Keratinocyte (primary cell): ENCODE data around the gene TWF1. TPM values are rescaled to one million over a fixed set of nuclear protein-coding genes. Genes with fewer than 3 reads are reported as not detected.
A peak's percentile ranks its signal among the peaks of the same experiment; 100 is the strongest.

Experiments used
- DNase-seq: peaks from one replicate; pipeline ENCODE4 v3.0.0-alpha.2; 2011; ENCODE audit warnings: low read depth, missing footprints, low spot score
- FAIRE-seq: peaks from 2 replicates; lab custom pipeline; 2011; peaks lifted over from hg19 to GRCh38; lab: Jason Lieb, UNC
- H2AFZ ChIP-seq: 2 replicates; pipeline ENCODE4 v1.6.0; 2012; ENCODE audit warnings: low read length, control low read depth, inconsistent platforms; ENCODE audit not compliant: control insufficient read depth
- H3K27ac ChIP-seq: 2 replicates; pipeline ENCODE4 v1.5.1; 2011; ENCODE audit warnings: low read length; ENCODE audit not compliant: control insufficient read depth, insufficient read depth
- H3K27me3 ChIP-seq: 3 replicates; pipeline ENCODE4 v1.6.0; 2011; ENCODE audit warnings: low read length; ENCODE audit not compliant: control insufficient read depth, insufficient read depth; ENCODE audit errors: extremely low read depth
- H3K36me3 ChIP-seq, 2 experiments: 2 replicates in 1 of 2; 3 replicates in 1 of 2; pipeline ENCODE4 v1.5.1; 2011; ENCODE audit warnings: low read length in 2 of 2, mild to moderate bottlenecking in 1 of 2; ENCODE audit not compliant: control insufficient read depth in 2 of 2, insufficient read depth in 2 of 2; ENCODE audit errors: extremely low read depth in 1 of 2
- H3K4me1 ChIP-seq: 3 replicates; pipeline ENCODE4 v1.5.1; 2011; ENCODE audit warnings: low read length; ENCODE audit not compliant: control insufficient read depth, insufficient read depth; ENCODE audit errors: extremely low read depth
- H3K4me2 ChIP-seq: 3 replicates; pipeline ENCODE4 v1.6.0; 2011; ENCODE audit warnings: low read depth, low read length; ENCODE audit not compliant: control insufficient read depth, insufficient read depth; ENCODE audit errors: extremely low read depth
- H3K4me3 ChIP-seq, 3 experiments: fragments of 200-600 bp in 1 of 3; sonication (generic) in 1 of 3; 2 replicates in 2 of 3; 3 replicates in 1 of 3; pipeline ENCODE4 v1.5.1; 2011 to 2016; ENCODE audit warnings: low read length in 3 of 3, mild to moderate bottlenecking in 3 of 3, control low read depth in 2 of 3, inconsistent platforms in 1 of 3, low read depth in 1 of 3, mixed read lengths in 1 of 3, mixed run types in 1 of 3, moderate library complexity in 1 of 3; ENCODE audit not compliant: control insufficient read depth in 2 of 3, insufficient read depth in 2 of 3; ENCODE audit errors: extremely low read depth in 1 of 3
- H3K79me2 ChIP-seq: 2 replicates; pipeline ENCODE4 v1.6.0; 2012; ENCODE audit warnings: low read length; ENCODE audit not compliant: control insufficient read depth, insufficient read depth
- H3K9ac ChIP-seq: 3 replicates; pipeline ENCODE4 v1.6.0; 2011; ENCODE audit warnings: low read length; ENCODE audit not compliant: control insufficient read depth, insufficient read depth; ENCODE audit errors: extremely low read depth
- H3K9me1 ChIP-seq: 3 replicates; pipeline ENCODE4 v1.6.0; 2011; ENCODE audit warnings: low read length; ENCODE audit not compliant: control insufficient read depth, insufficient read depth; ENCODE audit errors: extremely low read depth
- H3K9me3 ChIP-seq: 2 replicates; pipeline ENCODE4 v1.5.1; 2012; ENCODE audit warnings: low read depth, low read length; ENCODE audit not compliant: control insufficient read depth
- H4K20me1 ChIP-seq: 3 replicates; pipeline ENCODE4 v1.6.0; 2011; ENCODE audit warnings: low read length; ENCODE audit not compliant: control insufficient read depth, insufficient read depth; ENCODE audit errors: extremely low read depth
- EZH2 ChIP-seq: IDR thresholded peaks from one replicate; pipeline ENCODE4 v1.6.1; 2012; ENCODE audit warnings: inconsistent platforms, mild to moderate bottlenecking, low read length, moderate library complexity
- dilution Hi-C: fragments of 300-500 bp; cut with MboI; formaldehyde crosslinking; loops from one replicate; pipeline ENCODE4 v1.7.0; 2020; ENCODE audit warnings: low sequenced_read_pairs; ENCODE audit not compliant: extremely low pct_ligation_motif_present
- polyA plus RNA-seq, 5 experiments: library from polyadenylated mRNA; depleted of rRNA in 3 of 5; stranded (reverse) in 3 of 5; stranded (forward) in 1 of 5; unstranded in 1 of 5; fragments of >200 nt; gene quantifications; 1 replicate in 1 of 5; 2 replicates in 3 of 5; 3 replicates in 1 of 5; pipeline versions ENCODE4 v1.2.1 to v1.2.3, GENCODE V29; 2011 to 2012; ENCODE audit warnings: missing spikeins in 2 of 5, low read depth in 1 of 5, low replicate concordance in 1 of 5
- TF ChIP-seq, protein P1 (sequence below), 3 experiments: IDR thresholded peaks in 1 of 3; conservative IDR thresholded peaks in 1 of 3; optimal IDR thresholded peaks in 1 of 3; 2 replicates in 2 of 3; 3 replicates in 1 of 3; pipeline versions ENCODE3 to v1.5.1; 2011; ENCODE audit warnings: low read length in 3 of 3, mild to moderate bottlenecking in 3 of 3, moderate library complexity in 2 of 3, control low read depth in 1 of 3, inconsistent platforms in 1 of 3; ENCODE audit not compliant: insufficient read depth in 2 of 3; ENCODE audit errors: extremely low read depth in 1 of 3

The TWF1 gene
- polyA plus RNA-seq, 1 donor (not counting 4 experiments of a cell fraction or from before 2014, with no cell fraction given) = 167 TPM

DNA sequence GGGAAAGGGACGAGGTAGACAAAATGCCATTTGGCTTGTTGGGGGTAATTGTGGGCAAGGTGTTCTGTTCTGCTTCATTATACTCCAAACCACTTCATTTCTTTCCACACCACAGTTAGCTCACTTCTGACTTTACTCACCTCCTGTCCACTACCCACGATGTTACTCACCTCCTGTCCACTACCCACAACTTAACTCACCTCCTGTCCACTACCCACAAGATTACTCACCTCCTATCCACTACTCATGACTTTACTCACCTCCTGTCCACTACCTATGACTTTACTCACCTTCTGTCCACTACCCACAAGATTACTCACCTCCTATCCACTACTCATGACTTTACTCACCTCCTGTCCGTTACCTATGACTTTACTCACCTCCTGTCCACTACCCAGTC, 10.1 kb upstream of the TWF1 start:
- Histone ChIP-seq H3K4me2 (no peak overlapping the region), H2AFZ (no peak overlapping the region), H3K4me1 (peaks cover 17% of the 10 kb centered on the region), H3K9ac (no peak overlapping the region), H3K9me3 (no peaks in the 10 kb centered on the region), H3K27me3 (no peaks in the 10 kb centered on the region), H3K4me3 (no peak overlapping the region), H3K36me3 (no peaks in the 10 kb centered on the region), H4K20me1 (no peaks in the 10 kb centered on the region), H3K27ac (no peak overlapping the region), H3K79me2 (no peaks in the 10 kb centered on the region), H3K9me1 (no peaks in the 10 kb centered on the region)
- dilution Hi-C loops = no loop called here
- TF ChIP-seq, protein P1, sequence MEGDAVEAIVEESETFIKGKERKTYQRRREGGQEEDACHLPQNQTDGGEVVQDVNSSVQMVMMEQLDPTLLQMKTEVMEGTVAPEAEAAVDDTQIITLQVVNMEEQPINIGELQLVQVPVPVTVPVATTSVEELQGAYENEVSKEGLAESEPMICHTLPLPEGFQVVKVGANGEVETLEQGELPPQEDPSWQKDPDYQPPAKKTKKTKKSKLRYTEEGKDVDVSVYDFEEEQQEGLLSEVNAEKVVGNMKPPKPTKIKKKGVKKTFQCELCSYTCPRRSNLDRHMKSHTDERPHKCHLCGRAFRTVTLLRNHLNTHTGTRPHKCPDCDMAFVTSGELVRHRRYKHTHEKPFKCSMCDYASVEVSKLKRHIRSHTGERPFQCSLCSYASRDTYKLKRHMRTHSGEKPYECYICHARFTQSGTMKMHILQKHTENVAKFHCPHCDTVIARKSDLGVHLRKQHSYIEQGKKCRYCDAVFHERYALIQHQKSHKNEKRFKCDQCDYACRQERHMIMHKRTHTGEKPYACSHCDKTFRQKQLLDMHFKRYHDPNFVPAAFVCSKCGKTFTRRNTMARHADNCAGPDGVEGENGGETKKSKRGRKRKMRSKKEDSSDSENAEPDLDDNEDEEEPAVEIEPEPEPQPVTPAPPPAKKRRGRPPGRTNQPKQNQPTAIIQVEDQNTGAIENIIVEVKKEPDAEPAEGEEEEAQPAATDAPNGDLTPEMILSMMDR (optimal IDR thresholded peaks at IDR 0.05 in 1 of 3, IDR thresholded peaks at IDR 0.05 in 1 of 3, conservative IDR thresholded peaks at IDR 0.05 in 1 of 3; ENCODE audit: extremely low read depth in 1 of 3, insufficient read depth in 2 of 3, low read length in 3 of 3) = no peak
- no peak for TF ChIP-seq EZH2
- peak; percentile 50 for DNase-seq
- FAIRE-seq = peak; percentile 71

DNA sequence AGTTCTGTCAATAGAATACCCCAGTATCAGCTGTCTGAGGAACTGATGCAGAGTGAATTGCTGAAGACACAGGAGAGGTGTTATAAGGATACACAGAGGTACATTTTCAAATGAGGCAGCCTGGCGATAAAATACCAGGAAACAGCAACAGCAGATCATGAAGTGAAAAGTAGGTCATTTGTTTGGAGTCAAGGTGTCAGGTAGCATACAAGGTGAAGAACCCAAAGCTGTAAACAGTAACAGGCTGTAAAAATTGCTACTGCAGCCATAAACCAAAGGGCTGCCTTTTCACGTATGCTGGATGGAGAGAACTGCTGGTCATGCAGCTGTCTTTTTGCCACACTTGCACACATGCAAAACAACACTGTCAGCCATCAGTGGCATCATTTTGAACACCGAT, 9.3 kb upstream of the TWF1 start:
- Histone ChIP-seq H4K20me1 (no peaks in the 10 kb centered on the region), H3K27me3 (no peaks in the 10 kb centered on the region), H3K27ac (no peak overlapping the region), H3K79me2 (no peaks in the 10 kb centered on the region), H3K4me3 (no peak overlapping the region), H3K9me3 (no peaks in the 10 kb centered on the region), H3K4me1 (peaks cover 17% of the 10 kb centered on the region), H3K9ac (no peak overlapping the region), H3K4me2 (no peak overlapping the region), H2AFZ (no peak overlapping the region), H3K9me1 (no peaks in the 10 kb centered on the region), H3K36me3 (no peaks in the 10 kb centered on the region)
- dilution Hi-C loops = no loop called here
- FAIRE-seq (no peak), DNase-seq (no peak)
- TF ChIP-seq, protein P1 (optimal IDR thresholded peaks at IDR 0.05 in 1 of 3, IDR thresholded peaks at IDR 0.05 in 1 of 3, conservative IDR thresholded peaks at IDR 0.05 in 1 of 3; ENCODE audit: extremely low read depth in 1 of 3, insufficient read depth in 2 of 3, low read length in 3 of 3) = no peak
- TF ChIP-seq EZH2 = no peak
